NT2/D1 (cell line): ENCODE measurements around the gene LRRC56.

Experiments
- YY1 ChIP-seq: IDR thresholded peaks from 2 replicates; pipeline ENCODE4 v1.6.1; 2011; ENCODE audit not compliant: insufficient read length, insufficient read depth
- ZNF274 ChIP-seq: IDR thresholded peaks from 2 replicates; pipeline ENCODE4 v1.6.1; 2011; ENCODE audit warnings: mild to moderate bottlenecking, low read depth, low read length

DNA sequence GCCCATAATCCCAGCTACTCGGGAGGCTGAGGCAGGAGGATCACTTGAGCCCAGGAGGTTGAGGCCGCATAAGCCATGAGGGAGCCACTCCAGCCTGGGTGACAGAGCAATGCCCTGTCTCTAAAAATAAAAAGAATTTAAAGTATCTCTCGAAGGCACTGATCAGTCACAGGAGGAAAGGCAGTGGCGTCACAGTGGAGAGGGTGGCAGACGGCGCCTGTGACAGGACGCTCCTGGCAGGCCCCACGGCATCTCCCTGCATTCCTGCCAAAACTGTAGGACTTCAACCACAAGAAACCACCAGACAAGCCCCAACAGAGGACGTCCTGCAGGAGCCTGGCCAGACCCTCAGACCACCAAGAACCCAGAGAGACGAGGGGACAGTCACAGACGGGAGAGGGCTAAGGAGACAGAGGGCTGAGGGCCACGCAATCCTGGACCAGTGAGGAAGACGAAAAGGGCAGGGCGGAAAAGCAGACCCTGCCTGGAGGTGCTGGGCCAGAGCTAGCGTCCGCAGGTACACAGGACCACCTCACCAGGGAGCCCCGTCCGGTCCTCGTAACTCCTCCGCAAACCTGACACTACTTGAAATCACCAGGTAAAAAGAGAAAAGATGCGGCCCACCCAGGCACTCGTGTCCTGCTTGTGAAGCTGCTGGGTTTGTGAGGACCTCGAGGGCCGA lies 36.2 kb upstream of the LRRC56 start:
- no peak for TF ChIP-seq ZNF274
- TF ChIP-seq YY1: no peak
